Measurements from ENCODE around the gene PTCRA. TPM values are rescaled to one million over a fixed set of nuclear protein-coding genes. Genes with fewer than 3 reads are reported as not detected.

PTCRA gene
- total RNA-seq, 1 donor from 2014 or later = not detected

DNA sequence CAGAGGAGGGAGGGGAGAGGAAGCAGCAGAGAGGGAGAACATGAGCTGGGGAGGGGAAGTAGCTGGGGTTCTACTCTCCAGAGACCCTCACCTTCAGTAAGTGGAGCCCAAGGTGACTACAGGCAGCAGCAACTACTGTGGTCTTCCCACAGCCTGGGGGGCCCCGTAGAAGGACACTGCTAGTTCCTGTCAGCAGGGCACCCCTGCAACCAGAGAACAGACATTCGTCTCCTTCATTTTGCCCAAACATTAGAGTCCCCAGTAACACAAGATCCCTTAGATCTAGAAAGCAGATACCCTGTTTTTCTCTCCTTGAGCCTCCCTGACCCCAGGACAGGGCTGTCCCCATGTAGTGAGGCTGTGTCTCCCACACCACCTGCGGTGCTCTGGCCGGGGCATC is 52.9 kb downstream of the PTCRA start:
- DNase-seq (ENCODE audit: low spot score in 2 of 2) (no peak), FAIRE-seq (no peak)

DNA sequence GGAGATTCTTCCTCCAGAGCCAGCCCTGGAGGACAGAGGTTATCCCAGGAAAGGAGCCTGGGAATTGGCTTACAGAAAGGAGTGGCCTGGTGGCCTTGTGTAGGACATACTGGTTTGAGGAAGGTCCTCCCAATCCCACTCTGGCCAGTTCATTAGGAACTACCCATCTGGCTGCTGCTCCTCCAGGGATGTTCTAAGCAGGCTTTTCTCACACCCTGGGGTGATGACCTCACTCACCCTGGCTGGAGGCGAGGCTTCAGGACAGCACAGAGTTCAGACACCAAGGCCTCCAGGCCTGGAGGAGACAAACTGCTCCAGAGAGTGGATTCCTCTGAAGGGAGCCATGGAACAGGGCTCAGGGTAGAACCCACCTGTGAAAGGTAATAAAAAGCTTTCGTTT is 53.6 kb downstream of the PTCRA start:
- FAIRE-seq = no peak
- DNase-seq (ENCODE audit: low spot score in 2 of 2) = no peak

DNA sequence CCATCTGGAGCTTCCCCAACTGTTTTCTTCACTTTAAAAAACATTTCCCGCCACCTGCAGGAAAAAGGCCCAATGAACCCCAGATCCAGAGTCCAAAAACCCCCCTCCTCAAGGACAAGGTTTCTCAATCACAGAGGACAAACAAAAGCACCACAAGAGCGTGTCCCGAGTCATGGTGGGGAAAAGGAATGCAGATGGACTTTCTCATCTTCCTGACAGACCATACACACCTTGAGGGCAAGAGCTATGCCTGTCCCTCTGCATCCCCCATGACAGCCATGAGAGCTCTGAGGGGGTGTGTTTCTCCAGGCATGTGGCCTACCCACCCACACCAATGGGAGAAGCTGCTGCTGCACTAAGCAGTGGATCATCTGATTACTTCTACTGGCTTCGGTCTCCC is 54.1 kb downstream of the PTCRA start:
- no peak for FAIRE-seq
- DNase-seq (ENCODE audit: low spot score in 2 of 2) = no peak

DNA sequence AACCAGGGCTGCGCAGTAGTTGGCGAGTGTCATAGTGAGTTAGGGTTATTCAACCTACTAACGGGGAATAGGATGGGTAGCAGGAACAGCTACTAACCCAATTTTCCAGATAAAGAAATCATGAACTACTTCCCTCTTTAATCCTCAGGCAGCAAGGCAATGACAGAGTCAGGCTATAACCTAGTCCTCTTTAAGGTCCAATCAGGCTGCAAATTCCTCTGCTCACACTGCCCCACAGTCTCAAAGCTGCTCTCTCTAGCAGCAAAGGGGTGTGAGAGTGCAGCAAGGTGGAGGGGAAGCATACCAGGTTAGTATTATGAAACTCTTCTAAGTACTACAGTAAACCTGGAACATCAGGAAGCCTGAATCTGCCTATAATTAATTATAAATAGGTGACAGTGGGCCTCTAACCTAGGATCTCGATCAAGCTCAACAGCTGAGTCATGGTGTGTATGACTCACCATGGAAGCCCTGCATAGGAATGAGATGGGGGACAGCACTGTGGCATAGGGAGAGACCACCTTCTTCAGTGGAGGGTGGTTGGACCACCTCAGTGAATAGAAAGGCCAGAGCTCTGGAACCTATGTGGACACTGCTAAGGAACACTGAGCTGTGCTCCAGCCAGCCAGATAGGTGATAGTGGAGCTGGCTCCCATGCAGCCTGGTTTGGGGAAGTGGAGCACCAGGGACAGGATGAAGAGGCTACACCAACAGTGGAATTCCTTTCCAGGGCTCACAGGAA is 55.2 kb downstream of the PTCRA start:
- FAIRE-seq (no peak), DNase-seq (ENCODE audit: low spot score in 2 of 2) (no peak)

DNA sequence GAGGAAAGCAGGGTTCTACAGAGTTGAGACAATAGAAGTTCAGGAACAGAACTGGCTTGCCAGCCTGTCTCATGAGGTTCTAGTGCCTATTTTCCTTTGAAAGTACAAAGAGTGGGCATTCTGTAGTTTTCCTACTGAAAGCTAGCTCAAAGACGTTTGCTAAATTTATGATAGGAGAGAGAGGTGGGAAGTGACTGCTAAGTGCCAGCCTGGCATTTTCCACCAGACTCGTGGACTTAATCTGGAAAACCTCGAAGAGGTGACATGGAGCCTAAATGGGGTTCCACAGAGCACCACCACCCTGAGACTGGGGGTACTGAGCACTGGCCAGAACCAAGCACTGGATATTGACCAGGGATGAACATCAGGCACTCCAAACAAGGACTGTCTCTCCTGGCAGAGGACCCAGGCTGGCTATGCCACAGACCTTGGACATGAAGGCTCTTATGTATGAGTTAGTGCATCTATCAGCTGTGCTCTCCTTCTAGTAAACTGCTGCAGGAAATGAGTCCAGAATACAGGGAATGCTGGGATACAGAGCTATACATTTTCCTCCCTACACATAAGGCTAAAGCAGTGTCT is 56.0 kb downstream of the PTCRA start:
- DNase-seq (ENCODE audit: low spot score in 2 of 2) (no peak), FAIRE-seq (no peak)

DNA sequence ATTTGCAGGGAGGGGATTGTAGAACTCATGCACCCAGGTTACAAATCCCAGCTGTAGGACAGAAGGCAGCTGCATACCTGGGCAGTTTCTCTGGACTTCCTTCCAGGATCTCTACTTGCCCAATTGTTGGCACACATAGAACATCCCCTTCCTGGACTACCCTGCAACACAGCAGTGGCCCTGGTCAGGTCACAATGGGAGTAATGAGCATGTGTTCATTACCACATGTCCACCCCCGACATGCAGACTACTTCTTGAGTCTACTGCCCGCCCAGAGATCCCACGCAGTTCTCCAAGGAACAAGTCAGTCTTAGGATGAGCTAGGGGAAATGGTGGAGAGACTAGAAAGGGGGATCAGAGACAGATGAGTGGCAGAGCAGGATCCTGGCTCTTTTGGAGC is 58.1 kb downstream of the PTCRA start:
- DNase-seq (ENCODE audit: low spot score in 2 of 2) = no peak

DNA sequence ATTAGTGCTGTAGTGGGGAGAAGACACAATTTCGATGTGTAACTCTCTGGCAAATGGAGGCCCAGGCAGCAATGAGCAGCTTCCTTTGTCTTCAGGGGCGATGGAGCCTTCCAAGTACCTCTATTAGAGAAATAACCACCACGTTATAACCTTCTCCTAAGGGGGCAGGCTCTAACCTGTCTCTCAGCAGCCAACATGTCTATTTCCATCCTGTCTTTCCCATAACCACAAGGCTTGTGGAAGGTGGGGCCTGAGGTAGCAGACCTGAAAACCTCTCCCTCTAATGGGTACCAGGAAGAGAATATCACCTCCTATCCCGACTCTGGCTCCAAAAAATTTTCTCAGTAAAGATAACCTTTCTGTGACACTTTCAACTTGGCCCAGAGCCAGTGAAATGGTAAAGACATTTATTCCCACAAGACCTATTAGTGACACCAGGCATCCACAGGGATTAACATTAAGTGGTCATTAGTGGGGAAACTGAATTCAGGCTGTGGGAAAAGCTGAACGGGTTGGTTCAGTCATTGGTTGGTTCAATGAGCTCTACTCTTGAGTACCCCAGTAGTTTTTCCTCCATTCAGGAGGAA is 59.2 kb downstream of the PTCRA start:
- FAIRE-seq (no peak), DNase-seq (ENCODE audit: low spot score in 2 of 2) (no peak)

More for the DNA sequence above, 58.1 kb downstream of the PTCRA start:
- FAIRE-seq = no peak

Other genes with a start within 250 kb of the PTCRA start
- 6.1 TPM for gene PRPH2, start 193.5 kb upstream of the PTCRA start, total RNA-seq
- gene TBCC, start 169.9 kb upstream of the PTCRA start, total RNA-seq = 79.1 TPM
- 23.2 TPM for gene BICRAL, start 134.0 kb upstream of the PTCRA start, total RNA-seq
- 157 TPM for gene RPL7L1, start 36.4 kb upstream of the PTCRA start, total RNA-seq
- gene CNPY3, start 13.4 kb downstream of the PTCRA start, total RNA-seq = 14.7 TPM
- gene GNMT, start 44.7 kb downstream of the PTCRA start, total RNA-seq = not detected
- gene PEX6, start 63.1 kb downstream of the PTCRA start, total RNA-seq = 25.3 TPM
- 37.5 TPM for gene PPP2R5D, start 68.5 kb downstream of the PTCRA start, total RNA-seq
- gene MEA1, start 97.9 kb downstream of the PTCRA start, total RNA-seq = 31.4 TPM
- 164 TPM for gene KLHDC3, start 98.2 kb downstream of the PTCRA start, total RNA-seq
- gene RRP36, start 105.6 kb downstream of the PTCRA start, total RNA-seq = 60.3 TPM
- gene CUL7, start 137.8 kb downstream of the PTCRA start, total RNA-seq = 12.6 TPM
- 8.2 TPM for gene MRPL2, start 143.4 kb downstream of the PTCRA start, total RNA-seq
- gene KLC4, start 143.6 kb downstream of the PTCRA start, total RNA-seq = 18.8 TPM
- 16.7 TPM for gene PTK7, start 160.3 kb downstream of the PTCRA start, total RNA-seq